Trophoblast cell (in vitro differentiated cells and primary cell): ENCODE results near the gene DAPP1.

Experiments used
- DNase-seq, 2 donors: peaks; one replicate each; pipeline ENCODE4 v3.0.0-alpha.2; 2016
- H2AFZ ChIP-seq: 2 replicates; pipeline ENCODE4 v1.6.1; 2013; ENCODE audit warnings: low read length, moderate library complexity, mild to moderate bottlenecking; ENCODE audit not compliant: insufficient read depth, poor library complexity
- H2AK5ac ChIP-seq: 2 replicates; pipeline ENCODE4 v1.6.1; 2013; ENCODE audit warnings: mild to moderate bottlenecking, low read length
- H2BK120ac ChIP-seq: 2 replicates; pipeline ENCODE4 v1.6.1; 2013; ENCODE audit warnings: low read length, mild to moderate bottlenecking, moderate library complexity; ENCODE audit not compliant: insufficient read depth, poor library complexity
- H2BK12ac ChIP-seq: 2 replicates; pipeline ENCODE4 v1.6.1; 2013; ENCODE audit warnings: mild to moderate bottlenecking, low read length, moderate library complexity
- H2BK5ac ChIP-seq: 2 replicates; pipeline ENCODE4 v1.6.1; 2013; ENCODE audit warnings: low read length, low read depth, moderate library complexity, mild to moderate bottlenecking; ENCODE audit not compliant: poor library complexity
- H3K14ac ChIP-seq: 2 replicates; pipeline ENCODE4 v1.6.1; 2013; ENCODE audit warnings: mild to moderate bottlenecking, low read length
- H3K18ac ChIP-seq: 2 replicates; pipeline ENCODE4 v1.6.1; 2013; ENCODE audit warnings: mild to moderate bottlenecking, low read length
- H3K23ac ChIP-seq: 2 replicates; pipeline ENCODE4 v1.6.1; 2013; ENCODE audit warnings: low read length
- H3K27ac ChIP-seq: 2 replicates; pipeline ENCODE4 v1.5.1; 2013; ENCODE audit warnings: low read depth, mild to moderate bottlenecking, inconsistent platforms, low read length, moderate library complexity
- H3K27me3 ChIP-seq: 2 replicates; pipeline ENCODE4 v1.6.1; 2013; ENCODE audit warnings: inconsistent platforms, mild to moderate bottlenecking, low read length, moderate library complexity; ENCODE audit not compliant: insufficient read depth
- H3K36me3 ChIP-seq, 2 experiments: 1 replicate in 1 of 2; 2 replicates in 1 of 2; pipeline ENCODE4 v1.6.1; 2013; ENCODE audit warnings: low read length in 2 of 2, mild to moderate bottlenecking in 2 of 2, moderate library complexity in 1 of 2; ENCODE audit not compliant: insufficient read depth in 2 of 2, control insufficient read depth in 1 of 2
- H3K4ac ChIP-seq: 2 replicates; pipeline ENCODE4 v1.6.1; 2013; ENCODE audit warnings: low read depth, mild to moderate bottlenecking, low read length, moderate library complexity
- H3K4me1 ChIP-seq, 2 experiments: 1 replicate in 1 of 2; 2 replicates in 1 of 2; pipeline ENCODE4 v1.6.1; 2013; ENCODE audit warnings: low read length in 2 of 2, mild to moderate bottlenecking in 2 of 2, moderate library complexity in 1 of 2; ENCODE audit not compliant: insufficient read depth in 2 of 2, control insufficient read depth in 1 of 2
- H3K4me2 ChIP-seq: 2 replicates; pipeline ENCODE4 v1.6.1; 2013; ENCODE audit warnings: inconsistent platforms, mild to moderate bottlenecking, low read length, moderate library complexity
- H3K4me3 ChIP-seq: 2 replicates; pipeline ENCODE4 v1.5.1; 2013; ENCODE audit warnings: mild to moderate bottlenecking, low read depth, low read length, inconsistent platforms
- H3K79me1 ChIP-seq: one replicate; pipeline ENCODE4 v1.6.1; 2013; ENCODE audit warnings: low read length
- H3K79me2 ChIP-seq: 2 replicates; pipeline ENCODE4 v1.6.1; 2013; ENCODE audit warnings: low read length, mild to moderate bottlenecking; ENCODE audit not compliant: control insufficient read depth, insufficient read depth, poor library complexity
- H3K9ac ChIP-seq: 2 replicates; pipeline ENCODE4 v1.6.1; 2013; ENCODE audit warnings: mild to moderate bottlenecking, low read length
- H3K9me3 ChIP-seq: 2 replicates; pipeline ENCODE4 v1.6.1; 2013; ENCODE audit warnings: low read depth, mild to moderate bottlenecking, control low read depth, inconsistent platforms, low read length; ENCODE audit not compliant: insufficient read depth
- H4K12ac ChIP-seq: 2 replicates; pipeline ENCODE4 v1.6.1; 2013; ENCODE audit warnings: low read depth, mild to moderate bottlenecking, low read length, moderate library complexity
- H4K8ac ChIP-seq: 2 replicates; pipeline ENCODE4 v1.6.1; 2013; ENCODE audit warnings: low read depth, mild to moderate bottlenecking, low read length, moderate library complexity
- H4K91ac ChIP-seq: one replicate; pipeline ENCODE4 v1.6.1; 2013; ENCODE audit warnings: low read depth, mild to moderate bottlenecking, low read length, moderate library complexity
- WGBS: extraction: QIAGEN DNeasy Blood & Tissue Kit; methylation state at CpG from one replicate; pipeline ENCODE4 v1.1.7; 2013; ENCODE audit warnings: missing lambda C conversion rate; ENCODE audit not compliant: insufficient read length, insufficient coverage; ENCODE audit errors: extremely low coverage; 5-methylcytosine and 5-hydroxymethylcytosine counted together

The DAPP1 gene

DNA sequence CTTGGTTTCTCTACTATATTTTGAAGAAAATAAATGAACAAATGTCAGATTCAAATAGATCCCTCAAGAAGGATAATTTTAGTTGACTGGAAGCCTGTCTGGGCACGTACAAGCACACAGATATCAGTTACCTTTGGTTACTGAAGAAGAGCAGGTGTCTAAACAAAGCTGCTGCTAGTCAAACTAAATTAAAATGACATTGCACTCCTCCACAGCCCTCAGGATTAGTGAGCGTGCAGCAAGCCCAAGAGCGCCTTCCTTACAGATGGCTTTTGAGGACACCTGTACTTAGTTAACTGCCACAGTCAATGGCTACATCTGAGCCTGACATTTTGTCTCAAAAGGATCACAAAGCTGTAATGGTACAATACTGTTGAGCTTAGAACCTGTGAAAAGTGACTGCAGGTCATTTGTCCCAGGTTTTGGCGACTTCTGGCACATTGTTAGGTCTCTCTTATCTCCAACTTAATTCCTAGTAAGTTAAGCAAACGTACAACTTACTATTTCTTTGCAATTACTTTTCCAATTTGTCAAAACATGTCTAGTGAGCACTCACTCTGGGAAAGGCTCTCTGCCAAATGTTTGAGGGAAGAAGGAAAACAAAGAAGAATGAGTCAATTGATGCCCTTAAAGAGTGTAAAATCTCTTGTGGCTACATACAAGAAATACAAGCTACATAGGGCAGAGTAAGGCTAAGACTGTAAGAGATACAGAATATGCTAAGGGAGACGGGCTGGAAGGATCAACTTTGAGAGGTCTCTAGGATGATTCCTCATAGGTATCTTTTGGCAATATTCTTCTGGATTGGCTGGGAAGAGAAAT is 25.6 kb upstream of the DAPP1 start:
- no peak for DNase-seq
- no peak overlapping the region for H2BK12ac ChIP-seq
- H4K8ac ChIP-seq = no peak overlapping the region
- H3K4me2 ChIP-seq = no peak overlapping the region
- no peak overlapping the region for H3K4ac ChIP-seq
- H3K79me2 ChIP-seq = no peaks in the 10 kb centered on the region
- no peak overlapping the region for H3K9ac ChIP-seq
- no peaks in the 10 kb centered on the region for H3K79me1 ChIP-seq
- no peaks in the 10 kb centered on the region for H3K27me3 ChIP-seq
- no peak overlapping the region for H2AK5ac ChIP-seq
- H4K91ac ChIP-seq = no peak overlapping the region
- H3K4me3 ChIP-seq = no peak overlapping the region
- H3K36me3 ChIP-seq = no peaks in the 10 kb centered on the region
- no peak overlapping the region for H3K23ac ChIP-seq
- no peak overlapping the region for H3K27ac ChIP-seq
- H3K14ac ChIP-seq = no peak overlapping the region
- H4K12ac ChIP-seq = no peak overlapping the region
- no peak overlapping the region for H2AFZ ChIP-seq
- H2BK5ac ChIP-seq = no peak overlapping the region
- H3K9me3 ChIP-seq = no peaks in the 10 kb centered on the region
- WGBS = no CpG with 5 or more reads among the region's 6 CpGs
- H3K18ac ChIP-seq = no peak overlapping the region
- H2BK120ac ChIP-seq = no peak overlapping the region
- H3K4me1 ChIP-seq = no peaks in the 10 kb centered on the region

DNA sequence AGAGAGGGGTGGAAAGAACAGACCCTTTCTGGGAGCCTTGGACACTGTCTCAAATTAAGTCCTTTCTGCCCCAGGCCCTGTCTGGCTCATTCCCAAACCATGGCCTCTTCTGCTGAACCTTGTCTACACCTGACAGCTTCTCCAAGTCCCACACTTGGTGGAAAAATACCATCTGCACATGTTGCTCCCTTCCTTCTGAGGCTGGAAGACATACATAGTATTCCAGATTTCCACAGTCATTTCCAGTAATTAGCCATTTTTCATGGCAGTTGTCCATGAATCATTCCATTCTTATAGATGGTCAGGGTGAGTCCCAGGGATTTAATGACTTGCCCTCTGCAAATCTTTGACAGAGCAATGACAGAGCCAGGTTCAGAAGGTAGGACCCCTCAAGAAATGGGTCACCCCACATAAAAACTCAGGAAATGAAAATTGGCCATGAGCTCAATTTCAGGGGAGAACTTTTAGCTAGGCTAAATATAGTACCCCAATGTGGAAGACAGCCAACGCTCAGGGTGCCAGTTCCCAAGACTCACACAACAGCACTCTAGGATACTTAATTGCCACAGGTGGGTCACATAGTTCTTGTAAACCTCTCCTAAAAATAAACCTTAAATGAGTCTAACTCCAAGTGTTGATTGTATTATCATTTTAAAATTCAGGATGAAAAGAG is 16.2 kb upstream of the DAPP1 start:
- no peak overlapping the region for H3K23ac ChIP-seq
- H3K79me2 ChIP-seq = no peaks in the 10 kb centered on the region
- H3K36me3 ChIP-seq = no peaks in the 10 kb centered on the region
- no peak overlapping the region for H3K9ac ChIP-seq
- H3K4me2 ChIP-seq = no peak overlapping the region
- peaks cover 6% of the 10 kb centered on the region for H3K9me3 ChIP-seq
- H4K91ac ChIP-seq = no peak overlapping the region
- H4K8ac ChIP-seq = no peak overlapping the region
- H2BK12ac ChIP-seq = no peak overlapping the region
- WGBS = no CpG with 5 or more reads among the region's 1 CpG
- no peaks in the 10 kb centered on the region for H3K4me1 ChIP-seq
- H3K79me1 ChIP-seq = no peaks in the 10 kb centered on the region
- H3K4me3 ChIP-seq = no peak overlapping the region
- H3K4ac ChIP-seq = no peak overlapping the region
- no peak overlapping the region for H3K18ac ChIP-seq
- H2BK5ac ChIP-seq = no peak overlapping the region
- H2AFZ ChIP-seq = no peak overlapping the region
- peak in 1 of 2 donors; percentile 72 for DNase-seq
- no peak overlapping the region for H4K12ac ChIP-seq
- H3K27ac ChIP-seq = no peak overlapping the region
- H3K14ac ChIP-seq = no peak overlapping the region
- no peak overlapping the region for H2BK120ac ChIP-seq
- H3K27me3 ChIP-seq = no peaks in the 10 kb centered on the region
- H2AK5ac ChIP-seq = no peak overlapping the region

DNA sequence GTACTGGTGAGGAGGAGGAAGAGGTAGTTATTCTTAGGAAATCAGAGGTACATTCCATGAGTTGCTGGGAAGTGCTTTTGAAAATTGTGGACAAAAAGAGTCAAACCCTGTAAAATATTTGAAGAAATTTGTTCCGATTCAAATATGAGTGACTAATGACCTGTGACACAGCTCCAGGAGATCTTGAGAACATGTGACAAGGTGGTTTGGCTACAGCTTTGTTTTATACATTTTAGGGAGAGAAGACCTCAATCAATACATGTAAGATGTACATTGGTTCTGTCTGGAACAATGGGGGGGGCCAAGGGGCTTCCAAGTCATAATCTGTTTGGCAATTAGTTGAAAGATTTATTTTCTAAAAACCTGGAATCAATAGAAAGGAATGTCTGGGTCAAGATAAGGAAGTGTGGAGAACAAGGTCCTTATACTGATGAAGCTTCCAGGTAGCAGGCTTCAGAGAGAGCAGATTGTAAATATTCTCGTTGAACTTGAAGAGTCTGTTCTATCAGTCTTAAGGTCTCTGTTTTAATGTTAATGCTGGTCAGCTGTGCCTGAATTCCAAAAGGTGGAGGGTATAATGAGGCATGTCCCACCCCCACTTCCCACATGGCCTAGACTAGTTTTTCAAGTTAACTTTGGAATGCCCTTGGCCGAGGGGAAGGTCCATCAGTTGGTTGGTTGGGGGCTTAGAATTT is 15.5 kb upstream of the DAPP1 start:
- WGBS = no CpG with 5 or more reads among the region's 3 CpGs
- no peak overlapping the region for H4K12ac ChIP-seq
- H3K27ac ChIP-seq = no peak overlapping the region
- H3K79me2 ChIP-seq = no peaks in the 10 kb centered on the region
- no peak overlapping the region for H2AK5ac ChIP-seq
- no peak overlapping the region for H3K23ac ChIP-seq
- H3K18ac ChIP-seq = no peak overlapping the region
- no peak overlapping the region for H2BK120ac ChIP-seq
- H3K36me3 ChIP-seq = no peaks in the 10 kb centered on the region
- H3K14ac ChIP-seq = no peak overlapping the region
- H3K27me3 ChIP-seq = no peaks in the 10 kb centered on the region
- H3K79me1 ChIP-seq = no peaks in the 10 kb centered on the region
- H3K4me1 ChIP-seq = no peaks in the 10 kb centered on the region
- peaks cover 6% of the 10 kb centered on the region for H3K9me3 ChIP-seq
- no peak overlapping the region for H3K4me3 ChIP-seq
- no peak overlapping the region for H3K4me2 ChIP-seq
- H3K9ac ChIP-seq = no peak overlapping the region
- no peak overlapping the region for H2BK5ac ChIP-seq
- no peak overlapping the region for H2AFZ ChIP-seq
- no peak overlapping the region for H2BK12ac ChIP-seq
- peak; percentile 57 to 88 for DNase-seq
- no peak overlapping the region for H4K8ac ChIP-seq
- no peak overlapping the region for H4K91ac ChIP-seq
- no peak overlapping the region for H3K4ac ChIP-seq

DNA sequence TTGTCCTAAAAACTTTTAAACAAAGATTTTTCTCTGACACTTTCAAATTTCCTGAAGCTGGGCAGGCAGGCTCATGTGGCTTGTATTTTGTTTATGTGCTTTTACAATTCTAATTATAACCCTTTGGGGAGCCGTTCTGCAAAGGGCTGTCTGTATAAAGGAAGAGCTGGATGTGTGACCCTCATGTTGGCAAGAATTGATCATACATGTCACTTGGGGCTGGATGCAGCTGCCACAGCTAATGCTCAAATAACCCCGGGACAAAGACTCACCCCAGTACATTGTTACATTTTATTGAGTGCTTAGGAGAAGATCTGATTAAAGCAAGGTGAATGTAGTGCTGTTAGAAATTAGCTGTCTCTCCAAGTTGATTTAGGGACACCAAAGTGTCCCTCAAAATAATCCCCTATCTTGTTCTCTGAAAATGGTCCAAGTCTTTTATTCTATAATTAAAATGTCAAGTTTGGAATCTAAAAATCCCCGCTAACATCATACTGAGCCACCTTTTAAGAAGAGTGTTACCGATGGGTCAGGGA is 13.0 kb upstream of the DAPP1 start:
- Histone ChIP-seq H2AFZ (no peak overlapping the region), H3K4me1 (no peaks in the 10 kb centered on the region), H3K9ac (no peak overlapping the region), H3K27ac (no peak overlapping the region), H4K12ac (no peak overlapping the region), H3K4me2 (no peak overlapping the region), H3K18ac (no peak overlapping the region), H3K79me1 (no peaks in the 10 kb centered on the region), H2BK5ac (no peak overlapping the region), H3K14ac (no peak overlapping the region), H3K36me3 (no peaks in the 10 kb centered on the region), H3K4me3 (no peak overlapping the region), H2BK120ac (no peak overlapping the region), H3K27me3 (no peaks in the 10 kb centered on the region), H2BK12ac (no peak overlapping the region), H3K23ac (no peak overlapping the region), H4K91ac (no peak overlapping the region), H3K9me3 (peaks cover 1% of the 10 kb centered on the region), H2AK5ac (no peak overlapping the region), H4K8ac (no peak overlapping the region), H3K79me2 (no peaks in the 10 kb centered on the region), H3K4ac (no peak overlapping the region)
- no CpG with 5 or more reads among the region's 4 CpGs for WGBS
- no peak for DNase-seq
